Ectodermal cell (in vitro differentiated cells): Measurements from ENCODE around the gene NACC2.

Experiments used
- H3K27ac ChIP-seq: 2 replicates; pipeline ENCODE4 v1.7.0; 2013; ENCODE audit warnings: mild to moderate bottlenecking, low read depth, low read length; ENCODE audit not compliant: insufficient read depth, poor library complexity, severe bottlenecking
- H3K27me3 ChIP-seq: 2 replicates; pipeline ENCODE4 v1.7.0; 2013; ENCODE audit warnings: mild to moderate bottlenecking, low read length; ENCODE audit not compliant: insufficient read depth, control insufficient read depth, poor library complexity, severe bottlenecking
- H3K36me3 ChIP-seq: one replicate; pipeline ENCODE4 v1.7.0; 2013; ENCODE audit warnings: low read length; ENCODE audit not compliant: control insufficient read depth, insufficient read depth
- H3K4me1 ChIP-seq: one replicate; pipeline ENCODE4 v1.7.0; 2013; ENCODE audit warnings: low read length; ENCODE audit not compliant: control insufficient read depth, insufficient read depth
- H3K4me3 ChIP-seq: 2 replicates; pipeline ENCODE4 v1.7.0; 2013; ENCODE audit warnings: low read depth, low read length, control low read depth; ENCODE audit not compliant: insufficient read depth
- H3K9me3 ChIP-seq: 2 replicates; pipeline ENCODE4 v1.7.0; 2013; ENCODE audit warnings: mild to moderate bottlenecking, low read length, moderate library complexity; ENCODE audit not compliant: control insufficient read depth
- WGBS, 2 experiments: methylation state at CpG; one replicate each; pipeline ENCODE4 v1.1.7; 2013; ENCODE audit warnings: missing lambda C conversion rate in 2 of 2; 5-methylcytosine and 5-hydroxymethylcytosine counted together

The NACC2 gene

GRCh38 chr9:136080716-136081112 lies 14.4 kb downstream of the NACC2 start:
- Histone ChIP-seq H3K4me3 (no peak overlapping the region), H3K27me3 (no peaks in the 10 kb centered on the region), H3K27ac (no peak overlapping the region), H3K9me3 (no peaks in the 10 kb centered on the region), H3K36me3 (no peaks in the 10 kb centered on the region), H3K4me1 (no peaks in the 10 kb centered on the region)
- 89 to 90% methylated on average over 23 of the region's 23 CpGs for WGBS, 2 experiments

- 92 to 94% methylated on average over 6 of the region's 6 CpGs for WGBS, 2 experiments
- H3K4me3 ChIP-seq = no peak overlapping the region
- H3K4me1 ChIP-seq = no peaks in the 10 kb centered on the region
- no peaks in the 10 kb centered on the region for H3K27me3 ChIP-seq
- H3K27ac ChIP-seq = no peak overlapping the region
- no peaks in the 10 kb centered on the region for H3K36me3 ChIP-seq
- no peaks in the 10 kb centered on the region for H3K9me3 ChIP-seq
These were observed 15.2 kb downstream of the NACC2 start for GRCh38 chr9:136079916-136080246.

- Histone ChIP-seq H3K36me3 (no peaks in the 10 kb centered on the region), H3K4me3 (no peak overlapping the region), H3K9me3 (no peaks in the 10 kb centered on the region), H3K4me1 (no peaks in the 10 kb centered on the region), H3K27me3 (no peaks in the 10 kb centered on the region), H3K27ac (no peak overlapping the region)
- 82% methylated on average over 16 of the region's 16 CpGs for WGBS, 2 experiments
These were observed 15.7 kb downstream of the NACC2 start for GRCh38 chr9:136079211-136079915.

- Histone ChIP-seq H3K27me3 (no peaks in the 10 kb centered on the region), H3K4me3 (no peak overlapping the region), H3K9me3 (no peaks in the 10 kb centered on the region), H3K4me1 (no peaks in the 10 kb centered on the region), H3K27ac (no peak overlapping the region), H3K36me3 (no peaks in the 10 kb centered on the region)
- 93 to 94% methylated on average over 27 of the region's 27 CpGs for WGBS, 2 experiments
These were observed 16.5 kb downstream of the NACC2 start for GRCh38 chr9:136078498-136079011.

DNA sequence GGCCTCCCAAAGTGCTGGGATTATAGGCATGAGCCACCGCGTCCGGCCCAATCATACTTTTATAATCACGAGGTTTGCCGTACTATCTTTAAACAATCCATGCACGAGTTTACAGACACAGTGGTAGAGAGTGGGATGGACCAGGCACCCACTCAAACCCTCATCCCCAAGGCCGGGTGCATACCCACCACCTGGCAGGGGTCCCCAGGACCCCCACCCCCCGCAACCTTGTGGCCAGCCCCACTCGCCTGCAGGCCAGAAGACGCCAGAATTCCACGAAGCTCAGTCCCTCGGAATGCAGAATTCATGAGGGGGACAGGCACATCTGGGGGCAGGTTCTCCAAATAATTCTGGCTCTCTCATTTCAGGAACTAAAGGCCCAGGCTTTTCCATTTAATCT lies 17.1 kb downstream of the NACC2 start:
- no peak overlapping the region for H3K4me3 ChIP-seq

GRCh38 chr9:136077491-136077890 lies 17.6 kb downstream of the NACC2 start:
- no peak overlapping the region for H3K4me3 ChIP-seq
- 94 to 98% methylated on average over 6 to 8 of the region's 8 CpGs for WGBS, 2 experiments

More for the DNA sequence above, 17.1 kb downstream of the NACC2 start:
- Histone ChIP-seq H3K4me1 (no peaks in the 10 kb centered on the region), H3K36me3 (no peaks in the 10 kb centered on the region), H3K27me3 (no peaks in the 10 kb centered on the region), H3K27ac (no peak overlapping the region), H3K9me3 (no peaks in the 10 kb centered on the region)
- 93% methylated on average over 12 of the region's 12 CpGs for WGBS, 2 experiments

DNA sequence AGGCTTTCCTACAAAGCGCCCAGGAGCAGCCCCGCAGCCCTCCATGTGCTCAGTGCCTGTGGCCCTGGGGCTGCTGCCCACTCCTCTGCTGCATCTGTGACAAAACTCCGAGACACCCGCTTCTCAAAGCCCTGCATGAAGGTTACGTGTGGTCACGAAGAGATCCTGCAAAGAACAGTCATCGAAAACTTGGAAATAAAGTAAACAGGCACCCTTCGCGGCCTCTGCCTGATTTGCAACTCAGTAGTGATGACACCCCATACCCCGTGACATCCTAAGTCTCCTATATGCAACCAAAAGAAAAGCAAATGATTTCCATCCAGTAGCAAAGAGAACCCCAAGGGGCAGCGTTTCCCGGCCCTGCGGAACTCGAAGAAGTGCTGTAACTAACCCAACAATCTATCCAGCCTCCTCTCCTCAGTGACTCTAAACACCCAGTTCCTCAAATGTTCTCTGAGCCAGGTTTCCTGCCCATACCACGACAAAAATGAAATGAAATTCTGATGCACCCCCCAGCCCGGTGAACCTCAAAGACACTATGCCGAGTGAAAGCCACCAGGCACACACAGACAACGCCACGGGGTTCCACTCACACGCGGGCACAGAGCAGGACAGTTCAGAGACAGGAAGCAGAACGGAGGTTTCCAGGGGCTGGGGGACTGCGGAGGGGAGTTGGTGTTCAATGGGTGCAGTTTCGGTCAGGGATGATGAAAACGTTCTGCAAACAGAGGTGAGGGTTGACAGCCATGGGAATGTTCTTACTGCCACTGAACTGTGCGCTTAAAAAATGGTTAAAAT lies 19.0 kb downstream of the NACC2 start:
- no peak overlapping the region for H3K4me3 ChIP-seq
- 91 to 92% methylated on average over 26 of the region's 26 CpGs for WGBS, 2 experiments
- no peaks in the 10 kb centered on the region for H3K9me3 ChIP-seq
- no peak overlapping the region for H3K27ac ChIP-seq
- H3K4me1 ChIP-seq = no peaks in the 10 kb centered on the region
- no peaks in the 10 kb centered on the region for H3K36me3 ChIP-seq
- no peaks in the 10 kb centered on the region for H3K27me3 ChIP-seq

More at GRCh38 chr9:136077491-136077890, 17.6 kb downstream of the NACC2 start:
- Histone ChIP-seq H3K9me3 (no peaks in the 10 kb centered on the region), H3K27ac (no peak overlapping the region), H3K36me3 (no peaks in the 10 kb centered on the region), H3K4me1 (no peaks in the 10 kb centered on the region), H3K27me3 (no peaks in the 10 kb centered on the region)

- 94 to 95% methylated on average over 35 of the region's 35 CpGs for WGBS, 2 experiments
These were observed 19.8 kb downstream of the NACC2 start for GRCh38 chr9:136075134-136075841.

DNA sequence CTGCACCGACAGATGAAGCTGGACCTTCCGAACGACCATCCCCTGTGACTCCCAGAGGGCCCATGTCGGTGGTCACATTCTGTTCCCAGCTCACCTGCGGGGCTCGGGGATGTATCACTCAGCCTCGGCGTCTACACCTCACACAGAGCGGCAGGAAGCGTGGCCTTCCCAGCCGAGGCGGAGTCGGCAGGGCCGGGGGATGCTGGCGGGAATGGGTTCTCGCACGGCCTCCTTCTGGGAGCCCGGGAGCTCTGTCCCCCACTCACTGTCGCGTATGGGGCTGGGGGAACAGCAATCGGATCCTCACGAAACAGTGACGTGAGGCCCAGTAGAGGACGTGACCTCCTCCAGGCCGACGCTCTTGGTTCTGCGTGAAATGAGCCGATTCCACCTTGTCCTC lies 20.4 kb downstream of the NACC2 start:
- Histone ChIP-seq H3K36me3 (no peaks in the 10 kb centered on the region), H3K4me3 (no peak overlapping the region), H3K4me1 (no peaks in the 10 kb centered on the region), H3K27ac (no peak overlapping the region), H3K9me3 (no peaks in the 10 kb centered on the region), H3K27me3 (no peaks in the 10 kb centered on the region)
- WGBS, 2 experiments = 92 to 94% methylated on average over 28 of the region's 28 CpGs

More at GRCh38 chr9:136075134-136075841, 19.8 kb downstream of the NACC2 start:
- Histone ChIP-seq H3K4me3 (no peak overlapping the region), H3K27ac (no peak overlapping the region), H3K9me3 (no peaks in the 10 kb centered on the region), H3K36me3 (no peaks in the 10 kb centered on the region), H3K27me3 (no peaks in the 10 kb centered on the region), H3K4me1 (no peaks in the 10 kb centered on the region)
